22Rv1 (cell line): ENCODE data around the gene TMEM59L.
A peak's percentile ranks its signal among the peaks of the same experiment; 100 is the strongest.

ENCODE experiments used
- H3K27ac ChIP-seq: fragments of 450-650 bp; 2 replicates; pipeline ENCODE4 v1.5.1; 2017
- CTCF ChIP-seq: fragments of 450-650 bp; IDR thresholded peaks from 2 replicates; pipeline ENCODE4 v1.5.1; 2017; ENCODE audit warnings: mild to moderate bottlenecking
- ZFX ChIP-seq: fragments of 450-650 bp; IDR thresholded peaks from 2 replicates; pipeline ENCODE4 v1.6.1; 2017; ENCODE audit warnings: antibody characterized with exemption, borderline replicate concordance

TMEM59L gene

DNA sequence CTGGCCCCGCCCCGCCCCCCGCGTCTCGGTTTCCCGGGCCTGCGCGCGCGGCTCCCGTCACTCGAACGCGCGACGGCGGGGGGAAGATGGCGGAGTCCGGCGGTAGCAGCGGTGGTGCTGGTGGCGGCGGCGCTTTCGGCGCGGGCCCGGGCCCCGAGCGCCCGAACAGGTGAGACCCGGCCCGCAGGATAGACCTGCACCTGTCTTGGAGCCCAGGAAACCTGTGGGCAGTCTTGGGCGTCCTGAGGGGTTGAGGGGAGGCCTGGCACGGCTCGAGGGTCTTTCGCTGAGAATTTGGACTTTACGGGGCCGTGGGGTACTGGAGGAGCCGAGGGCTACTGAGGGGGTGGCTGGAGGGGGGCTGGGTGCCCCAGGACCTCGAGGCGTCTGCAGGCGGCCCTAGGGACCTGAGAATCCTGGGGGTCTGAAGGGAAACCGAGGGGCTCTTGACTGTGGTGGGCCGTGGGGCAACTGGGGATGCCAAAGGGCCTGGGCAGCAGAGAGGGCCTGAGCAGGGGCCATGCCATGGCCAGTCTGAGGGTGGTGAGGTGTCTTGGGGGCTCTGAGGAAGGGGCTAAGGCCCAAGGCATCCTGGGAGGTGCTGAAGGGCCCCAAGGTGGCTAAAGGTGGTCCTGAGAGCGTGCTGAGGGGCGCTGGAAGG is 24.4 kb downstream of the TMEM59L start, which contains the start of gene KLHL26:
TSS of gene KLHL26 (plus strand) at position 60 of the 661 bp plus-strand sequence. CDS start at position 87, 27 bp downstream.
- H3K27ac ChIP-seq, result peak within 1 kb of the TSS; percentile 74
- TF ChIP-seq ZFX (no peak), CTCF (no peak)

DNA sequence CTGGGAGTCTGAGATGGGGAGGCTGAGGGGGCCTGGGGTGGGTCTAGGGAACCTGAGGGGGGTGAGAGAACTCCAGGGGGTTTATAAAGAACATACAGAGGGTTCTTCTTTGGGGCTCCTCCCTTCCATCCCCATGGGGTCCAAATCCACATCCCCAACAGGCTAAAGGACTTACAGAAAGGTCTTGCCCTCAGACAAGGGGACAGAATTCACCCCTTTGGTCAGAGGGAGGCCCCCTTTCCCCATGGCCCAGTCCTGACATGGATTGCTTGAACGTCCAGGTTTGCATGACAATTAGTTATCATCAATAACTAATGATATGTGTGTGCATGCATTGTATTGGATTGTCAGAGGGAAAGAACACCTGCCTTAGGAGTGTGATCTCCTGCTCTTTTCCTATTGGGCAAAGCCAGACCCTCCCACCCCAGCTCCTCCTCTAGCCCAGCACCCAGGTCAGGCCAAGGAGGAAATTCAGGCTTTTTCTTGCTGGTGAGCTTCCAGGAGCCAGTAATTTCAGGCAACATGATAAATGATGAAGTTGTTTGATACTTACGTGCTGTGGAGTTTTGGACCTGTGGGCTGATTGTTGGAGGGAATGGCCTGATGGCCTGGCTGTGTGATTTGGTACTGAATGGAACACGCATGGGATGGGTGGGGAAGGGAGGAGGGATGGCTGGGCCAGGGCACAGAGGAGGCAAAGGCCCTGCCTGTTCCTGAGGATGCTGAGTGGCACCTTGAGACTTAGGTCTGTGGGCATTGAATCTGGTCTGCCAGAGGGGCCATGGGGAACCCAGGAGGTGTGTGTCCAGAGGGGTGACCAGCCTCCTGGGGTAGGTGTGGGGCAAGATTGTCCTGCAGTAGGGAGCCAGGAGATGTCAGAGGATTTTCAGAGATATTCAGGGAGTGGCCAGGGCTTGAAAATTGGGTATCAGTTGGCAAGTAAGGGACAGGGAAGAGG is 25.3 kb downstream of the TMEM59L start:
- H3K27ac ChIP-seq, result peak overlapping the region; percentile 74
- TF ChIP-seq CTCF, result no peak
- no peak for TF ChIP-seq ZFX

- no peak for TF ChIP-seq CTCF
- TF ChIP-seq ZFX, result no peak
- H3K27ac ChIP-seq, result no peak overlapping the region
These were observed 27.1 kb downstream of the TMEM59L start for GRCh38 chr19:18639706-18640243.

GRCh38 chr19:18644196-18645034 is 31.7 kb downstream of the TMEM59L start:
- TF ChIP-seq ZFX, result no peak
- TF ChIP-seq CTCF, result no peak; the same call in 1 of the 2 replicates
- H3K27ac ChIP-seq, result no peak overlapping the region

DNA sequence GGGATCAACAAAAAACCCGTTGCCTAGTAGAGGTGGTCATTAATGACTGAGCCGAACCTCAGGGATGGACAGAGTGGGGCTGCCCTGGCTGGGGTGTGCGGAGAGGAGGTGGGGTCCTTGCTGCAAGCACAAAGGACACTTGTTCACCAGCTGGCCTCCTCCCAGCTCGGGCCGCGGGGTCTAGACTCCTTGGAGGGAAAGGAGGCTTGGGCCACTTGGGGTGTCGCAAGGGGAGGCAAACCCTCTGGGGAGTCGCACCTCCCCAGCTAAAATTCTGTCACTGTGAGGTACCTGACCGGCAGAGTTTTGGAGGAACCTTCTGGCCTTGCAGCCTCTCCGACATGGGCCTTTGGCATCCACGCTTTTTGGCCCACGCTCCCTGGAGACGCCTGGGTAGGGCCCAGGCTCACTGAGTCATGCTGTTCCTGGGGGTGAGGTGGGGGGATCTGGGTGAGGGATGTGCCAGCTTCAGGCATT is 32.4 kb downstream of the TMEM59L start:
- H3K27ac ChIP-seq, result no peak overlapping the region
- no peak for TF ChIP-seq CTCF
- no peak for TF ChIP-seq ZFX

GRCh38 chr19:18646535-18647370 is 34.1 kb downstream of the TMEM59L start:
- TF ChIP-seq ZFX (no peak), CTCF (no peak)

More at GRCh38 chr19:18646535-18647370, 34.1 kb downstream of the TMEM59L start:
- H3K27ac ChIP-seq, result no peak overlapping the region
